HepG2 (cell line): ENCODE measurements around the gene ACOT4. TPM values are rescaled to one million over a fixed set of nuclear protein-coding genes. Genes with fewer than 3 reads are reported as not detected.

Source experiments
- polyA plus RNA-seq, 8 experiments: library from polyadenylated mRNA; depleted of rRNA in 3 of 8; stranded (reverse) in 7 of 8; unstranded in 1 of 8; fragments of >200 nt; fragmentation: Illumina TruSeq in 4 of 8; extraction: Trizol in 4 of 8; gene quantifications; 2 replicates each; pipeline versions ENCODE4 v1.2.1 to v1.2.3, GENCODE V29; 2011 to 2016; ENCODE audit warnings: low read depth in 4 of 8, missing spikeins in 1 of 8, mixed read lengths in 1 of 8; ENCODE audit not compliant: insufficient read depth in 1 of 8
- total RNA-seq, 5 experiments: library from RNA; depleted of rRNA; stranded (reverse); fragments of >200 nt; fragmentation: Illumina TruSeq; extraction: Trizol; gene quantifications; 2 replicates each; pipeline ENCODE4 v1.2.3, GENCODE V29; 2016; ENCODE audit warnings: low read depth in 1 of 5

The ACOT4 gene
- total and polyA plus RNA-seq, 2 of the 13 experiments (the other 11 are each of a cell fraction or from before 2014, with no cell fraction given) = 0.04 to 0.05 TPM

Other genes with a start within 250 kb of the ACOT4 start
- gene NUMB, start 133.3 kb upstream of the ACOT4 start, total RNA-seq (2016; rRNA removed; fragmentation: Illumina TruSeq; extraction: Trizol) = 20.3 and 27.7 TPM in 2 replicates
- gene NUMB, start 133.3 kb upstream of the ACOT4 start, polyA plus RNA-seq (2011; rRNA removed) = 71.1 and 77.1 TPM in 2 replicates
- gene RIOX1, start 100.9 kb upstream of the ACOT4 start, total RNA-seq (2016; rRNA removed; fragmentation: Illumina TruSeq; extraction: Trizol) = 15.0 and 15.9 TPM in 2 replicates
- gene RIOX1, start 100.9 kb upstream of the ACOT4 start, polyA plus RNA-seq (2011; rRNA removed) = 4.5 and 6.4 TPM in 2 replicates
- 38.2 and 40.4 TPM in 2 replicates for gene ACOT1, start 54.7 kb upstream of the ACOT4 start, total RNA-seq (2016; rRNA removed; fragmentation: Illumina TruSeq; extraction: Trizol)
- gene ACOT1, start 54.7 kb upstream of the ACOT4 start, polyA plus RNA-seq (2011; rRNA removed) = 24.3 and 31.6 TPM in 2 replicates
- gene HEATR4, start 32.9 kb upstream of the ACOT4 start, total RNA-seq (2016; rRNA removed; fragmentation: Illumina TruSeq; extraction: Trizol) = 0.22 TPM in 1 of 2 replicates, not detected in the other
- 0.08 TPM in 1 of 2 replicates, not detected in the other for gene HEATR4, start 32.9 kb upstream of the ACOT4 start, polyA plus RNA-seq (2011; rRNA removed)
- gene ACOT2, start 22.7 kb upstream of the ACOT4 start, total RNA-seq (2016; rRNA removed; fragmentation: Illumina TruSeq; extraction: Trizol) = 110 and 124 TPM in 2 replicates
- gene ACOT2, start 22.7 kb upstream of the ACOT4 start, polyA plus RNA-seq (2011; rRNA removed) = 60.0 and 71.6 TPM in 2 replicates
- gene ACOT6, start 20.6 kb downstream of the ACOT4 start, total RNA-seq (2016; rRNA removed; fragmentation: Illumina TruSeq; extraction: Trizol) = 0.27 TPM in 1 of 2 replicates, not detected in the other
- 0.15 and 0.24 TPM in 2 replicates for gene ACOT6, start 20.6 kb downstream of the ACOT4 start, polyA plus RNA-seq (2011; rRNA removed)
- gene DNAL1, start 53.1 kb downstream of the ACOT4 start, total RNA-seq (2016; rRNA removed; fragmentation: Illumina TruSeq; extraction: Trizol) = 13.3 and 13.5 TPM in 2 replicates
- gene DNAL1, start 53.1 kb downstream of the ACOT4 start, polyA plus RNA-seq (2011; rRNA removed) = 0.84 and 1.4 TPM in 2 replicates
- gene PNMA1, start 122.5 kb downstream of the ACOT4 start, total RNA-seq (2016; rRNA removed; fragmentation: Illumina TruSeq; extraction: Trizol) = 8.3 and 10.7 TPM in 2 replicates
- gene PNMA1, start 122.5 kb downstream of the ACOT4 start, polyA plus RNA-seq (2011; rRNA removed) = 6.6 and 7.0 TPM in 2 replicates